Measurements from ENCODE around the gene URB1.

DNA sequence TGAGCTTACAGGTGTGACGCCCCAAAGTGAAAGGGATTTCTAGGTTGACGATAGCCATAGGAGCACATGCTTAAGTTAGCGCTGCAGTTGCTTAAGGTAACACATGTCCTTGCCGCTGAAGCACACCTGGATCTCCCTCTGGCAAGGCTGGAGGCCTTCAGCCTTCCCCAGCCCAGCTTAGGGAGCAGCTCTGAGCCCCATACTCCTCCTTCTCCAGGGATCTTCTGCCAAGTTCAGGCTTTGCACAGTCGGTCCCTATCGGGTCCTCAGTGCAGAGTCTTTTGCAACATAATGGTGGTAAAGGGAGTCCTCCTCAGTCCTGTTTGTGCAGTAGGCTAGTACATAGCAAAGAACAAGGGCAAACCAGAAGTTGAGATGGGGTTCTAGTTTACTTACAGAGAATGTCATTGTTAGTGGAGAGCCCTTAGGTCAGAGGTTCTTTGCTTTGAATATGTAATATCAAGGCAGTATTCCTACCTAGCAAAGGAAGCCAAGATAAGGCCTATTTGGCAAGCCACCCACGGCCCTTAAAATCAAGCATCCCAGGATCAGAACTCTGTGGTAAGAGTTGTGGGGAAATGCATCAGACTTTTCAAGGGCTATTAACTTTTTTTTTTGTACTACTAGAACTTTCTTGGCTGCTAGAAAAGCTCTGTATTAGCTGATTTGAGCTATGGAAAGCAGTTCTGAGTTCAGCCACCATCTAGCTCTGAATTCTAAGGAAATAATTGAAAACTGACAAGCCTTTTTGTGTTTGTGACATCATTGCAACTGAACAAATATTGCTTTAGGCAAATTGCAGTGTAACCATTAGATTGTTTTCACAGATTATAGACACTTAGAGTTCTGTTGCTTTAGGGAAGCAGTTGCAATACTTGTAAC is 21.1 kb upstream of the URB1 start:
- TF ChIP-seq, protein P1, sequence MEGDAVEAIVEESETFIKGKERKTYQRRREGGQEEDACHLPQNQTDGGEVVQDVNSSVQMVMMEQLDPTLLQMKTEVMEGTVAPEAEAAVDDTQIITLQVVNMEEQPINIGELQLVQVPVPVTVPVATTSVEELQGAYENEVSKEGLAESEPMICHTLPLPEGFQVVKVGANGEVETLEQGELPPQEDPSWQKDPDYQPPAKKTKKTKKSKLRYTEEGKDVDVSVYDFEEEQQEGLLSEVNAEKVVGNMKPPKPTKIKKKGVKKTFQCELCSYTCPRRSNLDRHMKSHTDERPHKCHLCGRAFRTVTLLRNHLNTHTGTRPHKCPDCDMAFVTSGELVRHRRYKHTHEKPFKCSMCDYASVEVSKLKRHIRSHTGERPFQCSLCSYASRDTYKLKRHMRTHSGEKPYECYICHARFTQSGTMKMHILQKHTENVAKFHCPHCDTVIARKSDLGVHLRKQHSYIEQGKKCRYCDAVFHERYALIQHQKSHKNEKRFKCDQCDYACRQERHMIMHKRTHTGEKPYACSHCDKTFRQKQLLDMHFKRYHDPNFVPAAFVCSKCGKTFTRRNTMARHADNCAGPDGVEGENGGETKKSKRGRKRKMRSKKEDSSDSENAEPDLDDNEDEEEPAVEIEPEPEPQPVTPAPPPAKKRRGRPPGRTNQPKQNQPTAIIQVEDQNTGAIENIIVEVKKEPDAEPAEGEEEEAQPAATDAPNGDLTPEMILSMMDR (IDR thresholded peaks at IDR 0.05), result no peak
- no peak for TF ChIP-seq POLR2A (IDR thresholded peaks at IDR 0.05)

Data from Peyer's patch (tissue), 4 donors.